HUES48 (cell line): ENCODE measurements around the gene KCNA2.

Experiments used
- H3K27ac ChIP-seq: one replicate; pipeline ENCODE4 v1.7.0; 2013; ENCODE audit warnings: low read depth, low read length, inconsistent platforms
- H3K27me3 ChIP-seq: 2 replicates; pipeline ENCODE4 v1.6.1; 2013; ENCODE audit warnings: mild to moderate bottlenecking, low read length; ENCODE audit not compliant: control insufficient read depth, insufficient read depth
- H3K36me3 ChIP-seq: 2 replicates; pipeline ENCODE4 v1.6.1; 2013; ENCODE audit warnings: low read length; ENCODE audit not compliant: control insufficient read depth, insufficient read depth
- H3K4me1 ChIP-seq: 2 replicates; pipeline ENCODE4 v1.6.1; 2013; ENCODE audit warnings: mild to moderate bottlenecking, low read length; ENCODE audit not compliant: control insufficient read depth, insufficient read depth
- H3K4me3 ChIP-seq: 2 replicates; pipeline ENCODE4 v1.5.1; 2013; ENCODE audit warnings: mild to moderate bottlenecking, low read depth, low read length
- H3K9ac ChIP-seq: 2 replicates; pipeline ENCODE4 v1.6.1; 2013; ENCODE audit warnings: mild to moderate bottlenecking, low read depth, low read length, moderate library complexity
- H3K9me3 ChIP-seq: 2 replicates; pipeline ENCODE4 v1.6.1; 2013; ENCODE audit warnings: low read length; ENCODE audit not compliant: control insufficient read depth, insufficient read depth

Gene KCNA2

GRCh38 chr1:110626889-110627288 is 20.7 kb upstream of the KCNA2 start:
- Histone ChIP-seq H3K4me1 (no peaks in the 10 kb centered on the region), H3K27me3 (peaks cover 6% of the 10 kb centered on the region; the same call in 1 of the 2 replicates), H3K36me3 (no peaks in the 10 kb centered on the region), H3K27ac (no peak overlapping the region), H3K4me3 (no peak overlapping the region), H3K9me3 (no peaks in the 10 kb centered on the region), H3K9ac (no peak overlapping the region)

GRCh38 chr1:110620686-110621085 is 14.5 kb upstream of the KCNA2 start:
- Histone ChIP-seq H3K4me1 (0 out of 2 replicates have a peak, but pooled peaks cover 3% of the 10 kb centered on the region), H3K4me3 (no peak overlapping the region), H3K9ac (no peak overlapping the region), H3K36me3 (no peaks in the 10 kb centered on the region), H3K27ac (no peak overlapping the region), H3K9me3 (no peaks in the 10 kb centered on the region), H3K27me3 (peaks cover 34% of the 10 kb centered on the region)

- H3K9me3 ChIP-seq, result no peaks in the 10 kb centered on the region
- no peak overlapping the region for H3K4me3 ChIP-seq
- H3K27me3 ChIP-seq, result peaks cover 38% of the 10 kb centered on the region
- no peak overlapping the region for H3K9ac ChIP-seq
- H3K27ac ChIP-seq, result no peak overlapping the region
- H3K4me1 ChIP-seq, result 0 out of 2 replicates have a peak, but pooled peaks cover 3% of the 10 kb centered on the region
- no peaks in the 10 kb centered on the region for H3K36me3 ChIP-seq
These were observed 14.1 kb upstream of the KCNA2 start for GRCh38 chr1:110620250-110620615.

DNA sequence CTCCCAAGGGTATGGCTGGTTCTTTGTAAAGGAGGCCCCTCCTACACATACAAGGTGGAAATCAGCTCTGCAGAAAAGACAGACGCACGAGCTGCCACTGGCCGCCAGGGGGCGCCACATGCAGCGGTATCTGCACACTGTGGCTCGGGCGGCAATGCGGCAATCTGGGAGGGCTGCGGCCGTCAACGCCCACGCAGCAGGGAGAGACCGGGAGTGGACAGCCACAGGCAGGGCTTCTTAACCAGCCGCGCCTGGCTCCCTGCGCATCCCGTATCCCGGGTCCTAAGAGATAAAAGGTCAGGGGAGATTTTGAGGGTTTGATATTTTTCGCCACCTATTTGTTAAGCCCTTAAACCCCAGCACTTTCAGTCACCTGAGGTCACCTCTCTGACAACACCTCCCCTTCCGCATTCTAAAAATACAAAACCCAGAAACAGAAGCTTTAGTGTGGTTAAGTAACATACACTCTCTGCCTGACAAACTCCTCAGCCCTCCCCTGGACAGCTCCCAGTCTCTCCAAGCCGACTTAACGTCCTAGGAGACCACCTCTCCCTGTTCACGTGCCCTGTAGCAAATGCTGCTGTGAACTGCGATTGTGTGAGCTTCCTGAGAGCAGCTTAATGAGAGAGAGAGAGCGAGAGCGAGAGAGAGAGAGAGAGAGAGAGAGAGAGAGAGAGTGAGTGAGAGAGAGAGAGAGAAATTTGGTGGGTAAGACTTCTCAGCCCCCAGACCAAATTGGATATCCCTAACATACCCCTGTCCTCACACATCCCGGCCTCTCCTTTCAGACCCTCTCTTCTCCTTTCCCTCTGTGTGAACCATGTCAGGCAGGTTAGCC is 13.5 kb upstream of the KCNA2 start:
- H3K4me1 ChIP-seq, result 0 out of 2 replicates have a peak, but pooled peaks cover 3% of the 10 kb centered on the region
- H3K36me3 ChIP-seq, result no peaks in the 10 kb centered on the region
- H3K4me3 ChIP-seq, result peak overlapping the region; percentile 58
- H3K9me3 ChIP-seq, result no peaks in the 10 kb centered on the region
- no peak overlapping the region for H3K9ac ChIP-seq
- no peak overlapping the region for H3K27ac ChIP-seq
- H3K27me3 ChIP-seq, result peaks cover 44% of the 10 kb centered on the region

DNA sequence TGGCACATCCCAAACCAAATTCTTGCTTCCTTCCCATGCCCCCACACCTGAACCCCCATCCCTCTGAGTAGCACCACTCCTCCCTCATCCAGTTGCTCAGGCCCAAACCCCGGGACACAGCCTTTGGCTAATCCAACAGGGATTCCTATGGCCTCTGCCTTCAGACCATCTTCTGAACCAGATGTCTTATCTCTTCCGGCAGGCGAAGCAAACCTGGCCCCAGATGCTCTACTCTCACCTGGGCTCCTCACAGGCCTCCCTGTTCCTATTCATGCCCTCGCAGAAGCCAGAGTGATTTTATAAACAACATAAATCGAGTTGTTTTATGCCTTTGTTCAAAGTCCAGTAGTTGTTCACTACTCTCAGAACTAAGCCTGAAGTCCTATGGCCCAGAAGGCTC is 12.5 kb upstream of the KCNA2 start:
- peaks cover 53% of the 10 kb centered on the region for H3K27me3 ChIP-seq
- no peaks in the 10 kb centered on the region for H3K9me3 ChIP-seq
- H3K9ac ChIP-seq, result no peak overlapping the region
- 0 out of 2 replicates have a peak, but pooled peaks cover 3% of the 10 kb centered on the region for H3K4me1 ChIP-seq
- H3K27ac ChIP-seq, result no peak overlapping the region
- H3K36me3 ChIP-seq, result no peaks in the 10 kb centered on the region
- H3K4me3 ChIP-seq, result no peak overlapping the region

DNA sequence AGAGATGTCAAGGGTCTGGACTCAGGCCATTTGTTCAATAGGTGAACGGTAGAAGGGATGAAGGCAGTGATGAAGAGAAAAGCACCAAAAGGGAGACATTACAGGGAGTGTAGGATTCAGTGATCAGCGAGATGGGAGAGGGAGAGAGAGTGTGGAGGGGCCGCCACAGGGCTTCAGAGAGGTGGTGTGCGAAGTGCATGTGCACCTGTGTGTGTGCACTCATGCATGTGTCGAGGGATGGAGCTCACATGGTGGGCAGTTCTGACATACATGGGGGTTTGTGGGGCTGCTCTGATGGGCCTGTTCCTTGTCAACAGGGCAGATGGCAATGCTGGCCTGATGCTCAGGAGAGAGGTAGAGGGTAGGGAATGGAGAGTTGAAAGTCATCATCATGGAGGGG is 11.4 kb upstream of the KCNA2 start:
- Histone ChIP-seq H3K27ac (no peak overlapping the region), H3K9me3 (no peaks in the 10 kb centered on the region), H3K4me1 (0 out of 2 replicates have a peak, but pooled peaks cover 3% of the 10 kb centered on the region), H3K36me3 (no peaks in the 10 kb centered on the region), H3K4me3 (no peak overlapping the region), H3K9ac (no peak overlapping the region), H3K27me3 (peaks cover 61% of the 10 kb centered on the region)

- 0 out of 2 replicates have a peak, but pooled peaks cover 3% of the 10 kb centered on the region for H3K4me1 ChIP-seq
- no peak overlapping the region for H3K27ac ChIP-seq
- peaks cover 62% of the 10 kb centered on the region for H3K27me3 ChIP-seq
- no peaks in the 10 kb centered on the region for H3K36me3 ChIP-seq
- no peak overlapping the region for H3K4me3 ChIP-seq
- no peak overlapping the region for H3K9ac ChIP-seq
- H3K9me3 ChIP-seq, result no peaks in the 10 kb centered on the region
These were observed 11.0 kb upstream of the KCNA2 start for GRCh38 chr1:110617116-110617515.

GRCh38 chr1:110616587-110616986 is 10.4 kb upstream of the KCNA2 start:
- Histone ChIP-seq H3K27me3 (peaks cover 63% of the 10 kb centered on the region), H3K4me3 (no peak overlapping the region), H3K4me1 (0 out of 2 replicates have a peak, but pooled peaks cover 3% of the 10 kb centered on the region), H3K36me3 (no peaks in the 10 kb centered on the region), H3K27ac (no peak overlapping the region), H3K9ac (no peak overlapping the region), H3K9me3 (no peaks in the 10 kb centered on the region)

GRCh38 chr1:110615548-110616130 is 9.5 kb upstream of the KCNA2 start:
- Histone ChIP-seq H3K4me1 (0 out of 2 replicates have a peak, but pooled peaks cover 3% of the 10 kb centered on the region), H3K9ac (no peak overlapping the region), H3K27ac (no peak overlapping the region), H3K36me3 (no peaks in the 10 kb centered on the region), H3K4me3 (no peak overlapping the region), H3K27me3 (peaks cover 59% of the 10 kb centered on the region), H3K9me3 (no peaks in the 10 kb centered on the region)

GRCh38 chr1:110612060-110612745 is 6.0 kb upstream of the KCNA2 start:
- Histone ChIP-seq H3K36me3 (no peaks in the 10 kb centered on the region), H3K4me3 (no peak overlapping the region), H3K4me1 (no peaks in the 10 kb centered on the region), H3K9ac (no peak overlapping the region), H3K27ac (no peak overlapping the region), H3K9me3 (no peaks in the 10 kb centered on the region), H3K27me3 (peaks cover 81% of the 10 kb centered on the region)
